Activated naive CD8-positive, alpha-beta T cell treated with anti-CD3 and anti-CD28 coated beads, Interleukin-2, amount 50 U/mL, for 24 hours (primary cell): ENCODE measurements around the gene NNAT.

Source experiments
- ATAC-seq: fragments of 150-1000 bp; cut with Tn5 transposase; one replicate; pipeline ENCODE4 v1.10.0; 2021
- DNase-seq: peaks from one replicate; pipeline ENCODE4 v3.0.0; 2021
- H3K27ac Mint-ChIP-seq: one replicate; pipeline ENCODE4 v1.8.0; 2021; ENCODE audit warnings: mild to moderate bottlenecking, mixed read lengths
- H3K27me3 Mint-ChIP-seq: one replicate; pipeline ENCODE4 v1.8.0; 2021; ENCODE audit warnings: mixed read lengths
- H3K36me3 Mint-ChIP-seq: one replicate; pipeline ENCODE4 v1.8.0; 2021; ENCODE audit warnings: low read depth, mixed read lengths
- H3K4me1 Mint-ChIP-seq: one replicate; pipeline ENCODE4 v1.8.0; 2021; ENCODE audit warnings: mixed read lengths
- H3K4me3 Mint-ChIP-seq: one replicate; pipeline ENCODE4 v1.8.0; 2021; ENCODE audit warnings: mild to moderate bottlenecking, moderate library complexity, mixed read lengths
- H3K9me3 Mint-ChIP-seq: one replicate; pipeline ENCODE4 v1.8.0; 2021; ENCODE audit warnings: mixed read lengths

Gene NNAT

GRCh38 chr20:37492096-37492625 is 28.9 kb upstream of the NNAT start:
- DNase-seq (no peak), ATAC-seq (no peak)
- H3K9me3 Mint-ChIP-seq, result no peaks in the 10 kb centered on the region
- H3K4me1 Mint-ChIP-seq, result no peaks in the 10 kb centered on the region
- no peak overlapping the region for H3K27ac Mint-ChIP-seq
- H3K4me3 Mint-ChIP-seq, result no peak overlapping the region
- peaks cover 6% of the 10 kb centered on the region for H3K36me3 Mint-ChIP-seq
- H3K27me3 Mint-ChIP-seq, result no peaks in the 10 kb centered on the region

- ATAC-seq (no peak), DNase-seq (no peak)
- Mint-ChIP-seq H3K27ac (no peak overlapping the region), H3K27me3 (no peaks in the 10 kb centered on the region), H3K4me1 (no peaks in the 10 kb centered on the region), H3K9me3 (no peaks in the 10 kb centered on the region), H3K36me3 (peaks cover 6% of the 10 kb centered on the region), H3K4me3 (no peak overlapping the region)
Measured at GRCh38 chr20:37492945-37493344, 28.1 kb upstream of the NNAT start.

GRCh38 chr20:37494301-37494700 is 26.7 kb upstream of the NNAT start:
- DNase-seq (no peak), ATAC-seq (no peak)
- H3K27me3 Mint-ChIP-seq, result no peaks in the 10 kb centered on the region
- H3K36me3 Mint-ChIP-seq, result peaks cover 9% of the 10 kb centered on the region
- no peak overlapping the region for H3K27ac Mint-ChIP-seq
- no peaks in the 10 kb centered on the region for H3K9me3 Mint-ChIP-seq
- H3K4me3 Mint-ChIP-seq, result no peak overlapping the region
- H3K4me1 Mint-ChIP-seq, result no peaks in the 10 kb centered on the region

- Mint-ChIP-seq H3K27me3 (no peaks in the 10 kb centered on the region), H3K4me3 (no peak overlapping the region), H3K36me3 (peaks cover 9% of the 10 kb centered on the region), H3K4me1 (no peaks in the 10 kb centered on the region), H3K9me3 (no peaks in the 10 kb centered on the region), H3K27ac (no peak overlapping the region)
- ATAC-seq, result no peak
- DNase-seq, result no peak
Measured at GRCh38 chr20:37494796-37495195, 26.3 kb upstream of the NNAT start.

- no peak for ATAC-seq
- no peaks in the 10 kb centered on the region for H3K9me3 Mint-ChIP-seq
- no peaks in the 10 kb centered on the region for H3K27me3 Mint-ChIP-seq
- peaks cover 3% of the 10 kb centered on the region for H3K36me3 Mint-ChIP-seq
- no peak for DNase-seq
- H3K4me1 Mint-ChIP-seq, result no peaks in the 10 kb centered on the region
- H3K27ac Mint-ChIP-seq, result no peak overlapping the region
- no peak overlapping the region for H3K4me3 Mint-ChIP-seq
Measured at GRCh38 chr20:37498066-37498665, 22.9 kb upstream of the NNAT start.

GRCh38 chr20:37500311-37500710 is 20.7 kb upstream of the NNAT start:
- Mint-ChIP-seq H3K36me3 (peaks cover 3% of the 10 kb centered on the region), H3K4me3 (no peak overlapping the region), H3K9me3 (no peaks in the 10 kb centered on the region), H3K4me1 (no peaks in the 10 kb centered on the region), H3K27me3 (no peaks in the 10 kb centered on the region), H3K27ac (no peak overlapping the region)
- DNase-seq, result no peak
- no peak for ATAC-seq

GRCh38 chr20:37501940-37502339 is 19.1 kb upstream of the NNAT start:
- H3K36me3 Mint-ChIP-seq, result peaks cover 3% of the 10 kb centered on the region
- DNase-seq (no peak), ATAC-seq (no peak)
- no peaks in the 10 kb centered on the region for H3K27me3 Mint-ChIP-seq
- no peak overlapping the region for H3K4me3 Mint-ChIP-seq
- H3K9me3 Mint-ChIP-seq, result no peaks in the 10 kb centered on the region
- H3K27ac Mint-ChIP-seq, result no peak overlapping the region
- no peaks in the 10 kb centered on the region for H3K4me1 Mint-ChIP-seq

- Mint-ChIP-seq H3K36me3 (peaks cover 3% of the 10 kb centered on the region), H3K9me3 (no peaks in the 10 kb centered on the region), H3K4me1 (no peaks in the 10 kb centered on the region), H3K4me3 (no peak overlapping the region), H3K27ac (no peak overlapping the region), H3K27me3 (no peaks in the 10 kb centered on the region)
- DNase-seq (no peak), ATAC-seq (no peak)
Measured at GRCh38 chr20:37502654-37503053, 18.4 kb upstream of the NNAT start.

- Mint-ChIP-seq H3K4me3 (no peak overlapping the region), H3K27me3 (no peaks in the 10 kb centered on the region), H3K36me3 (peaks cover 3% of the 10 kb centered on the region), H3K4me1 (no peaks in the 10 kb centered on the region), H3K9me3 (no peaks in the 10 kb centered on the region), H3K27ac (no peak overlapping the region)
- DNase-seq (no peak), ATAC-seq (no peak)
Measured at GRCh38 chr20:37503256-37503927, 17.7 kb upstream of the NNAT start.

GRCh38 chr20:37504404-37505096 is 16.5 kb upstream of the NNAT start:
- H3K27ac Mint-ChIP-seq, result no peak overlapping the region
- no peak for DNase-seq

GRCh38 chr20:37505263-37506151 is 15.5 kb upstream of the NNAT start:
- Mint-ChIP-seq H3K9me3 (no peaks in the 10 kb centered on the region), H3K4me1 (no peaks in the 10 kb centered on the region), H3K4me3 (no peak overlapping the region), H3K36me3 (peaks cover 2% of the 10 kb centered on the region), H3K27me3 (no peaks in the 10 kb centered on the region), H3K27ac (no peak overlapping the region)
- no peak for ATAC-seq
- DNase-seq, result no peak

More at GRCh38 chr20:37504404-37505096, 16.5 kb upstream of the NNAT start:
- no peak for ATAC-seq
- Mint-ChIP-seq H3K4me3 (no peak overlapping the region), H3K4me1 (no peaks in the 10 kb centered on the region), H3K36me3 (peaks cover 2% of the 10 kb centered on the region), H3K9me3 (no peaks in the 10 kb centered on the region), H3K27me3 (no peaks in the 10 kb centered on the region)

- Mint-ChIP-seq H3K4me1 (no peaks in the 10 kb centered on the region), H3K4me3 (no peak overlapping the region), H3K27ac (no peak overlapping the region), H3K9me3 (no peaks in the 10 kb centered on the region), H3K27me3 (no peaks in the 10 kb centered on the region), H3K36me3 (peaks cover 9% of the 10 kb centered on the region)
- DNase-seq (no peak), ATAC-seq (no peak)
Measured at GRCh38 chr20:37506152-37506725, 14.8 kb upstream of the NNAT start.

GRCh38 chr20:37510226-37510625 is 10.8 kb upstream of the NNAT start:
- Mint-ChIP-seq H3K9me3 (no peaks in the 10 kb centered on the region), H3K27ac (no peak overlapping the region), H3K27me3 (no peaks in the 10 kb centered on the region), H3K36me3 (peaks cover 20% of the 10 kb centered on the region), H3K4me3 (no peak overlapping the region), H3K4me1 (no peaks in the 10 kb centered on the region)
- ATAC-seq, result no peak
- no peak for DNase-seq

GRCh38 chr20:37511610-37512275 is 9.3 kb upstream of the NNAT start:
- no peak overlapping the region for H3K27ac Mint-ChIP-seq
- peaks cover 20% of the 10 kb centered on the region for H3K36me3 Mint-ChIP-seq
- no peaks in the 10 kb centered on the region for H3K9me3 Mint-ChIP-seq
- H3K4me1 Mint-ChIP-seq, result peaks cover 2% of the 10 kb centered on the region
- no peak overlapping the region for H3K4me3 Mint-ChIP-seq
- ATAC-seq (peak; percentile 28), DNase-seq (no peak)
- H3K27me3 Mint-ChIP-seq, result no peaks in the 10 kb centered on the region
